ENCODE data around the gene SENP7. TPM values are rescaled to one million over a fixed set of nuclear protein-coding genes. Genes with fewer than 3 reads are reported as not detected.

SENP7 gene
- total RNA-seq, 4 donors from 2014 or later, result 5.3 to 16.8 (median 5.9) TPM

GRCh38 chr3:101433652-101434051, 79.4 kb downstream of the SENP7 start:
- Histone ChIP-seq H3K27ac (no peak overlapping the region), H3K27me3 (no peaks in the 10 kb centered on the region), H3K4me3 (no peak overlapping the region), H3K36me3 (no peaks in the 10 kb centered on the region), H3K4me1 (no peaks in the 10 kb centered on the region), H3K9me3 (no peaks in the 10 kb centered on the region)
- DNase-seq (no peak), ATAC-seq (no peak)
- TF ChIP-seq POLR2A (IDR thresholded peaks at IDR 0.05), result no peak
- no peak for TF ChIP-seq CTCF (IDR thresholded peaks at IDR 0.05 in 4 of 5, conservative IDR thresholded peaks at IDR 0.05 in 1 of 5)
- in situ Hi-C loops (cut with MboI; ENCODE audit: low sequenced_read_pairs in 4 of 4), result no loop called here
- intact Hi-C loops (cut with DNase I; ENCODE audit: low total_unique reads), result no loop called here

- intact Hi-C loops (cut with DNase I; ENCODE audit: low total_unique reads), result no loop called here
- no peaks in the 10 kb centered on the region for H3K9me3 ChIP-seq
- TF ChIP-seq CTCF (IDR thresholded peaks at IDR 0.05 in 4 of 5, conservative IDR thresholded peaks at IDR 0.05 in 1 of 5) (no peak), POLR2A (IDR thresholded peaks at IDR 0.05) (no peak)
- no peak overlapping the region for H3K4me3 ChIP-seq
- H3K27me3 ChIP-seq, result no peaks in the 10 kb centered on the region
- in situ Hi-C loops (cut with MboI; ENCODE audit: low sequenced_read_pairs in 4 of 4), result no loop called here
- DNase-seq, result no peak
- no peak overlapping the region for H3K27ac ChIP-seq
- ATAC-seq, result no peak
- H3K4me1 ChIP-seq, result no peaks in the 10 kb centered on the region
- no peaks in the 10 kb centered on the region for H3K36me3 ChIP-seq
Observed at GRCh38 chr3:101423984-101424888, 88.8 kb downstream of the SENP7 start.

- in situ Hi-C loops (cut with MboI; ENCODE audit: low sequenced_read_pairs in 4 of 4), result no loop called here
Observed at GRCh38 chr3:101418851-101419250, 94.2 kb downstream of the SENP7 start.

GRCh38 chr3:101414121-101414520, 98.9 kb downstream of the SENP7 start:
- H3K27ac ChIP-seq, result no peak overlapping the region
- H3K9me3 ChIP-seq, result no peaks in the 10 kb centered on the region
- H3K4me1 ChIP-seq, result peaks cover 0 to 5% of the 10 kb centered on the region in 2 donors
- peaks cover 0 to 4% of the 10 kb centered on the region in 2 donors for H3K36me3 ChIP-seq
- no peak for DNase-seq
- H3K27me3 ChIP-seq, result no peaks in the 10 kb centered on the region
- intact Hi-C loops (cut with DNase I; ENCODE audit: low total_unique reads) (no loop called here), in situ Hi-C loops (cut with MboI; ENCODE audit: low sequenced_read_pairs in 4 of 4) (no loop called here)
- no peak overlapping the region for H3K4me3 ChIP-seq
- TF ChIP-seq POLR2A (IDR thresholded peaks at IDR 0.05) (no peak), CTCF (IDR thresholded peaks at IDR 0.05 in 4 of 5, conservative IDR thresholded peaks at IDR 0.05 in 1 of 5) (no peak)
- ATAC-seq, result no peak

More at GRCh38 chr3:101418851-101419250, 94.2 kb downstream of the SENP7 start:
- no peak overlapping the region for H3K27ac ChIP-seq
- no peaks in the 10 kb centered on the region for H3K4me1 ChIP-seq
- H3K27me3 ChIP-seq, result no peaks in the 10 kb centered on the region
- no peaks in the 10 kb centered on the region for H3K9me3 ChIP-seq
- H3K4me3 ChIP-seq, result no peak overlapping the region
- intact Hi-C loops (cut with DNase I; ENCODE audit: low total_unique reads), result no loop called here
- no peak for TF ChIP-seq POLR2A (IDR thresholded peaks at IDR 0.05)
- no peak for TF ChIP-seq CTCF (IDR thresholded peaks at IDR 0.05 in 4 of 5, conservative IDR thresholded peaks at IDR 0.05 in 1 of 5)
- peaks cover 0 to 4% of the 10 kb centered on the region in 2 donors for H3K36me3 ChIP-seq
- ATAC-seq, result no peak
- DNase-seq, result no peak

Measured in gastrocnemius medialis (tissue), 4 donors.